NCI-H524 (cell line): ENCODE data around the gene MRPL49.
"Not testable (repeated sequence)": the region's sequence is repeated elsewhere in the genome, so short reads cannot be mapped to it uniquely, and the experiment has no call there.

Source experiments
- DNase-seq, 2 experiments: peaks; one replicate each; lab custom pipeline; 2025; lab: John Stamatoyannopoulos, UW

MRPL49 gene

DNA sequence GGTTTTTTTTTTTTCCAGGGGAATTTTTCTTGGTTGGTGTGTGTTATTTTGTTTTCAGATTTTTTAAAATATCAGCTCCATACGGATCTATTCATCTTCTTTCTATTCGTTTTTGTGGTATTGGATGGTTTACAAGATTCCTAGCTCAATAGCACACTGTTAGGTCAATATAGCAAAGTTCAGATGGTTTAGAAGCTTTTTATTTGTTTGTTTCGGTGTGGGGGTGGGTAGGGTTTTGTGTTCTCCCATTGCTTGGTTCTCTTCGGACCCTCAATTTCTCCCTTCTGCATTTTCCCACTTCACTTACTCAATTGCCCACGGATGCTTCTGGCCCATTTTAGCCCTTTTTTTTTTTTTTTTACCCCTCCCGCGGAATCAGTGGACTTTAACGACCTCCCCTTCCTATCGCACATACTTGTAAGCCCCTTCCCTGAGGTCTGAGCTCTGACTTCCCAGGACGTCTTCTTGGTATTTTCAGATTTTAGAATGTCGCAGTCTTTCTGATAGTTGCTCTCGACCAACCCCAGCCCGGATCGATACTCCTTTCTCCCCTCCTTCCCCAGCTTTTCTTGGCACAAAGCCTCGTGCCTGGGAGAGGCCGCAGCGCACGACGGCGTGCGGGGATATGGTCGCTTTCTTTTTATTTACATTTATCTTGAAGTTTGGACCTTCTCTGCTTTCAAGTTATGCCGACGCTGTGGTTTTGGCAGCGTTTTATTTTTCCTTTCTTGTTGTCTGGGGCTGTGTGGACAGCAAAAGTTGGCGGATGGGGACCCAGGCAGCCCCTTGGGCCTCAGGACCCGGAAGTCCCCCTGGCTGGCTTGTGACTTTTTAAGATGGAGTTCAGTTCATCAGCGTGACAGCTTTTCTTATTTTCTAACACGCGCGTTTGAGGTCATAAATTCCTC is 43.5 kb downstream of the MRPL49 start:
- no peak for DNase-seq

DNA sequence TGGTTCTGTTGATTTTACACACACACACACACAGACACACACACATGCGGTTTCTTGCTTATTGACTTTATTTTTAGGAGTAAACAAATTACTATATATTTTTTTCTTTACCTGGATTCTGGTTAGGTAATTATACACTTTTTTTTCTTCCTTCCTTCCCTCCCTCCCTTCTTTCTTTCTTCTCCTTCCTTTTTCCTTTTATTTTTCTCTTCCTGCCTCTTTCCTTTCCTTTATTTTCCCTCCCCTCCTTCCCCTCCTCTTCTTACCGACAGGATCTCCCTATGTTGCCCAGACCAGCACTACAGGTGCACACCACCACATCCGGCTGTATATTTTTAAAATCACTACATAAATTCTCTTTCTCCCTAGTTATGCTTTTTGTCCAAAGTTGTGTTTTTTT is 44.8 kb downstream of the MRPL49 start:
- no peak for DNase-seq

DNA sequence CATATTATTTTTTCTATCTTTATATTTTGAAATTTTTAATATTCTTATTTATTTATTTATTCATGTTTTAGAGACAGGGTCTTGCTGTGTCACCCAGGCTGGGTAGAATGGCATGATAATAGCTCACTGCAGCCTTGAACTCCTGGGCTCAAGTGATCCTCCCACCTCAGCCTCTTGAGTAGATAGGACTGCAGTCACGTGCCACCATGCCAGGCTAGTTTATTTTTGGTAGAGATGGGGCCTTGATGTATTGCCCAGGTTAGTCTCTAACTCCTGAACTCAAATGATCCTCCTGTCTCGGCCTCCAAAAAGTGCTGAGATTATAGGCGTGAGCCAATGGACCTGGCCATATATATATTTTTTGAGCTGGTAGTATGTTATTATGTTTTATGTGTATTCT is 45.5 kb downstream of the MRPL49 start:
- DNase-seq = no peak

DNA sequence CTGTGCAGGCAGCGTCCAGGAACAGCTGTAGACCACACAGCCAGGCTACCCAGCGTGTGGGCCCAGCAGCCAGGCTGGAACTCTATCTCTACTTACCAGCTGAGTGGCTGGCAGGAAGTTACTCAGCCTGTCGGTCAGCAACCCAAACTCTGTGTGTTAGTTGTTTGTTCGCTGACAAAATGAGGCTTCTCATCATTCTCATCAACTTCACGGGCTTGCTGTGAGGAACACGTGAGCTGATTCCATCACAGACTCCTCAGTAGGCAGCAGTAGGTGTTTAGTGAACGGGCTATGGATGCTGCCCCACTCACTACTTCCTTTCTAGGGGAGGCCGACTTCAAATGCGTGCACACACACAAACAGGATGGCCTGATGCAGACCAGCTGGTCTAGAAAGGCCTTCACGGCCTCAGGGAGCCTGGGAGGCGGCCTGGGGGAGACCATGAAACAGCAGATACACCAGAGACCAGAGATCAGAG is 47.1 kb downstream of the MRPL49 start:
- DNase-seq = no peak

DNA sequence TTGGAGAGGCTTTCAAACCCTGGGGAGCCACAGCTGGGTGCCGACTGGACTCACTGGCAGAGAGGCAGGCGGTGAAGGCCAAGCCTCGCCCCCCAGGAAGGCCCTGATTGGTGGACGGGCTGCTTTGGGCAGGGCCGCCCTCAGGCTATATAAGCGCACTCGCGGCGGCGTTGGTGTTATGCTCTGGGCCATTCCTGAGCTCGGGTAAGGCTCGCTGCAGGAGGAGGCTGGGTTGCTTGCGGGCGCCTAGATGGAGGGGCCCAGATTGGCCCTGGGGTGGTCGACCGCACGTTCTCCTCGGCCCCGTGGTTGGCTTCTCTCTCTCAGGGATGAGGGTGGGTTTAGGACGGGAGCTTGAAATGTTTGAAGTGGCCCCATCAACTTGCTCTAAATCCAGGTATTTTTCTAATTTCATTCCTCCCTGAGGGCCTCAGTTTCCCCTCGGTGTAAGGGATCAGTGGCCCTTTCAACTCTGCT is 48.0 kb downstream of the MRPL49 start, which contains the start of gene SPDYC:
TSS of gene SPDYC (plus strand) at position 176 of the 477 bp plus-strand sequence. CDS start 1,125 bp downstream, outside the sequence.
- no peak for DNase-seq

DNA sequence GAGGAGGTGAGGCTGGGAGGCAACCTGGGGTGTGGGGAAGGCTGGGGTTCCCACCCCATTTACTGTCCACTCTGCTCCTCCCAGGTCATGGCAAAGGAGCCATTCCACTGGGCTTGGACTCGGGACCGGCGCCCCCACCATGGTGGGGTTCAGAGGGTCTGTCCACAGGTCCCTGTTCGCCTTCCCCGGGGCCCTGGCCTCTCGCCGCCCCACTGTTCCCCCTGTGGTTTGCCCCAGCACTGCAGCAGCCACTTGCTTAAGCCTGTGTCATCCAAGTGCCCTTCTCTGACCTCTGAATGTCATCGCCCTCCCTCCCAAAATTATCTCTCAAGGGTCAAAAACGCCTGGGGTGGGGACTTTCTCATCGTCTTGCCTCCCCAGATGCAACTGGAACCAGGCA is 50.5 kb downstream of the MRPL49 start:
- no peak for DNase-seq

DNA sequence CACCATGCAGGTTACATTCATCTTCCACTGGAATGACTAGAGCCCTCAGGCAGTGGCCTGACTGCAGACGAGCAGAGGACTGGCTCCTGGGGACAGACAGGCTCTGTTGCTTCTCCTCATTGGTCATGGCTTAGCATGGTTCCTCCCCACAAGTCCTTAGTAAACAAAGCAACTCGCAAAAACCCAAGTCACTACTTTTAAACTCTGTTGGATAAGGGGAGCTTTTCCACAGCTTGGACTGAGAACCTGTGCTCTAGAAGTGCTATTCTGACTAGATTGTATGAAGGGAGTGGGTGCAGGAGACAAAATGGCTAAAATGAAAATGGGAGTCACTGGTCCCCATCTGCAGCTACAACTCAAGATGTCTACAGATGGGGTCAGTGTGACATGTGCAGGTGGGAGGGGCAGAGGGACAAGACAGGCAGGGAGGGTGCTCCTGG is 52.5 kb downstream of the MRPL49 start:
- not testable (repeated sequence) for DNase-seq
